Dermis lymphatic vessel endothelial cell (primary cell): Measurements from ENCODE around the gene DNAJC1. TPM values are rescaled to one million over a fixed set of nuclear protein-coding genes. Genes with fewer than 3 reads are reported as not detected.

Experiments used
- total RNA-seq: library from RNA; depleted of rRNA; stranded (reverse); fragments of >200 nt; gene quantifications from 2 replicates; pipeline ENCODE4 v1.2.1, GENCODE V29; 2014

DNAJC1 gene, protein sequence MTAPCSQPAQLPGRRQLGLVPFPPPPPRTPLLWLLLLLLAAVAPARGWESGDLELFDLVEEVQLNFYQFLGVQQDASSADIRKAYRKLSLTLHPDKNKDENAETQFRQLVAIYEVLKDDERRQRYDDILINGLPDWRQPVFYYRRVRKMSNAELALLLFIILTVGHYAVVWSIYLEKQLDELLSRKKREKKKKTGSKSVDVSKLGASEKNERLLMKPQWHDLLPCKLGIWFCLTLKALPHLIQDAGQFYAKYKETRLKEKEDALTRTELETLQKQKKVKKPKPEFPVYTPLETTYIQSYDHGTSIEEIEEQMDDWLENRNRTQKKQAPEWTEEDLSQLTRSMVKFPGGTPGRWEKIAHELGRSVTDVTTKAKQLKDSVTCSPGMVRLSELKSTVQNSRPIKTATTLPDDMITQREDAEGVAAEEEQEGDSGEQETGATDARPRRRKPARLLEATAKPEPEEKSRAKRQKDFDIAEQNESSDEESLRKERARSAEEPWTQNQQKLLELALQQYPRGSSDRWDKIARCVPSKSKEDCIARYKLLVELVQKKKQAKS
- total RNA-seq = 24.5 and 35.6 TPM in 2 replicates

DNA sequence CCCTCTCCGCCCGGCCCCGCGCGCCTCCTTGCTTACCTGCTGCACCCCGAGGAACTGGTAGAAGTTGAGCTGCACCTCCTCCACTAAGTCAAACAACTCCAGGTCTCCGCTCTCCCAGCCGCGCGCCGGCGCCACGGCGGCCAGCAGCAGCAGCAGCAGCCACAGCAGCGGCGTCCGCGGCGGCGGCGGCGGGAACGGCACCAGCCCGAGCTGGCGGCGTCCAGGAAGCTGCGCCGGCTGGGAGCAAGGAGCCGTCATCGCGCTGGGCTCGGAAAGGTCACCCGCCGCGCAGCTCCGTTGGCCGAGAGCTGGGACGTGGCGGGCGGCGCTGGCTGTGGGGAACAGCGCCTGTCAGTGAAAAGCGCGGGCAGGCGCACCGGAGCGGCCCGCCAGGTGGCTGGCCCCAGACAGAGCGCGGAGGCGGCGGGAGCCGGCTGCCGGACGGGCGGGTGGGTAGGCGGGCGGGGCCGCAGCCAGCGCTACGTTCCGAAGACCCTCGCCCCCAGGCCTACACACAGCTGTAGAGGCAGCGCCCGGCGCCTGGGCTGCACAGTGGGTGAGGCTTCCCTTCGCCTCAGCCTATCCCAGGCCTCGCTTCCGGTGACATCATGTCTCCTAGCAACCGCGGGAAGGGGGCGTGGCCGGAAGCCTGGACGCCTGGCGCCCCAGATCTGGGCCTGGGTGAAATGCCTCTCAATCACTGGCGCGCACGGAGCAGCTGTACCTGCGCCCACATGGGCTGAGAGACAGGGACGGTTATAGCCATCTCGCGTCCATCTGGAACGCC, at the start of gene DNAJC1:
DNAJC1 (minus strand) TSS at position 554 of the 787 bp plus-strand sequence; CDS start at position 258, 296 bp downstream.

Other genes starting within 250 kb of the DNAJC1 start
- gene EBLN1, start 214.3 kb upstream of the DNAJC1 start, total RNA-seq = not detected in 2 replicates